K562 (cell line): ENCODE results near the gene CDC14A. TPM values are rescaled to one million over a fixed set of nuclear protein-coding genes. Genes with fewer than 3 reads are reported as not detected.

Experiments
- ATAC-seq: fragments of 200-7000 bp; cut with Tn5 transposase; 3 replicates; pipeline ENCODE4 v1.9.1; 2020; ENCODE audit warnings: moderate library complexity
- BruUV-seq: library from RNA; stranded (reverse); fragments of 400-500 nt; replicated peaks from 2 replicates; lab custom pipeline; 2021; lab: Mats Ljungman, UMichigan
- CTCF ChIA-PET: fragments of 300-600 bp; formaldehyde crosslinking; extraction: SDS; loops from one replicate; lab custom pipeline; 2021; ENCODE audit warnings: low intra/inter-chr PET ratio; lab: Yijun Ruan, JAX
- POLR2A ChIA-PET: fragments of 300-600, 350-650 bp; sonication (Branson Sonifier 250); formaldehyde crosslinking; extraction: SDS; loops from one replicate; lab custom pipeline; 2021; ENCODE audit warnings: antibody characterized with exemption, inconsistent platforms; lab: Yijun Ruan, JAX
- DNase-seq, 4 experiments: peaks; one replicate each; pipeline versions ENCODE4 v3.0.0 to v3.0.0-alpha.2; 2011 to 2018; ENCODE audit warnings: low spot score in 3 of 4, mixed read lengths in 3 of 4; ENCODE audit errors: extremely low read depth in 1 of 4
- FAIRE-seq: peaks from 2 replicates; lab custom pipeline; 2011; peaks lifted over from hg19 to GRCh38; lab: Jason Lieb, UNC
- H2AFZ ChIP-seq: 2 replicates; pipeline ENCODE4 v1.6.0; 2011; ENCODE audit warnings: low read depth, low read length, control low read depth, inconsistent platforms
- H3K27ac ChIP-seq: fragments of 200-600 bp; 3 replicates; pipeline ENCODE4 v1.8.0; 2011; ENCODE audit warnings: low read depth, mild to moderate bottlenecking, control low read depth, inconsistent platforms, low read length, moderate library complexity, mixed read lengths; ENCODE audit errors: extremely low read depth
- H3K27me3 ChIP-seq, 2 experiments: fragments of 300-600 bp in 1 of 2; 2 replicates in 1 of 2; 3 replicates in 1 of 2; pipeline versions ENCODE4 v1.6.0 to v1.8.0; 2011; ENCODE audit warnings: inconsistent platforms in 2 of 2, low read length in 2 of 2, mild to moderate bottlenecking in 1 of 2, mixed read lengths in 1 of 2, moderate library complexity in 1 of 2; ENCODE audit not compliant: control insufficient read depth in 2 of 2, insufficient read depth in 2 of 2
- H3K36me3 ChIP-seq: fragments of 300-600 bp; 3 replicates; pipeline ENCODE4 v1.8.0; 2011; ENCODE audit warnings: mild to moderate bottlenecking, low read length, inconsistent platforms; ENCODE audit not compliant: control insufficient read depth, insufficient read depth
- H3K4me1 ChIP-seq, 2 experiments: fragments of 200-600 bp in 1 of 2; replicated peaks in 1 of 2; 2 replicates in 1 of 2; 3 replicates in 1 of 2; pipeline versions ENCODE4 v1.5.1 to v1.8.0; 2011; ENCODE audit warnings: inconsistent platforms in 2 of 2, low read length in 2 of 2, mild to moderate bottlenecking in 1 of 2, mixed read lengths in 1 of 2, moderate library complexity in 1 of 2; ENCODE audit not compliant: control insufficient read depth in 2 of 2, insufficient read depth in 2 of 2
- H3K4me2 ChIP-seq: 2 replicates; pipeline ENCODE4 v1.6.1; 2011; ENCODE audit warnings: low read length, control low read depth, inconsistent platforms, mixed read lengths; ENCODE audit not compliant: insufficient read depth
- H3K4me3 ChIP-seq: fragments of 200-600 bp; sonication (generic), shearing (Covaris generic); 2 replicates; pipeline ENCODE4 v1.5.1; 2016; ENCODE audit warnings: control low read depth, inconsistent platforms
- H3K79me2 ChIP-seq: fragments of 200-600 bp; 3 replicates; pipeline ENCODE4 v1.8.0; 2011; ENCODE audit warnings: low read length, inconsistent platforms; ENCODE audit not compliant: control insufficient read depth, insufficient read depth
- H3K9ac ChIP-seq, 2 experiments: 2 replicates each; pipeline versions ENCODE4 v1.6.0 to v1.6.1; 2011; ENCODE audit warnings: low read depth in 2 of 2, low read length in 2 of 2, control low read depth in 1 of 2, inconsistent platforms in 1 of 2, mild to moderate bottlenecking in 1 of 2, mixed read lengths in 1 of 2; ENCODE audit not compliant: insufficient read depth in 1 of 2
- H3K9me1 ChIP-seq: one replicate; pipeline ENCODE4 v1.6.0; 2011; ENCODE audit warnings: inconsistent platforms, mild to moderate bottlenecking, low read length, moderate library complexity; ENCODE audit not compliant: control insufficient read depth, insufficient read depth
- H3K9me3 ChIP-seq: replicated peaks from 2 replicates; pipeline ENCODE4 v1.5.1; 2011; ENCODE audit warnings: low read depth, low read length, inconsistent platforms; ENCODE audit not compliant: control insufficient read depth, insufficient read depth
- H4K20me1 ChIP-seq: replicated peaks from 2 replicates; pipeline ENCODE4 v1.6.1; 2011; ENCODE audit warnings: low read length, inconsistent platforms, mixed read lengths; ENCODE audit not compliant: control insufficient read depth, insufficient read depth
- AFF1 ChIP-seq, 2 experiments: fragments of 450-650 bp; IDR thresholded peaks; 2 replicates each; pipeline ENCODE4 v1.6.1; 2018; ENCODE audit warnings: mild to moderate bottlenecking in 2 of 2, low read depth in 1 of 2; ENCODE audit not compliant: partially characterized antibody in 2 of 2
- CBX5 ChIP-seq: IDR thresholded peaks from 2 replicates; pipeline ENCODE4 v1.6.1; 2014; ENCODE audit warnings: low read depth, borderline replicate concordance
- CCAR2 ChIP-seq: fragments of 200-400 bp; formaldehyde crosslinking; IDR thresholded peaks from 2 replicates; pipeline ENCODE4 v1.6.1; 2017; ENCODE audit warnings: mild to moderate bottlenecking, low read depth, low read length
- CEBPG ChIP-seq, 3 experiments: fragments of 200-800 bp in 1 of 3; sonication (Bioruptor generic) in 1 of 3; sonication (generic) in 1 of 3; formaldehyde crosslinking in 1 of 3; IDR thresholded peaks in 2 of 3; conservative IDR thresholded peaks in 1 of 3; 2 replicates each; pipeline versions ENCODE4 v1.6.1 to v1.8.0; 2016 to 2022; ENCODE audit warnings: missing compliant biosample characterization in 2 of 3, missing genetic modification characterization in 2 of 3, mild to moderate bottlenecking in 1 of 3, missing genetic modification reagents in 1 of 3
- CHD2 ChIP-seq: IDR thresholded peaks from 2 replicates; pipeline ENCODE4 v1.6.1; 2011; ENCODE audit warnings: low read depth, low read length
- EHMT2 ChIP-seq: fragments of 450-650 bp; IDR thresholded peaks from 2 replicates; pipeline ENCODE4 v1.6.1; 2018; ENCODE audit warnings: antibody characterized with exemption
- GMEB1 ChIP-seq: fragments of 250-450 bp; sonication (Bioruptor Pico); IDR thresholded peaks from 2 replicates; pipeline ENCODE4 v1.4.0; 2020; ENCODE audit warnings: mild to moderate bottlenecking
- HNRNPL ChIP-seq: fragments of 200-400 bp; formaldehyde crosslinking; IDR thresholded peaks from 2 replicates; pipeline ENCODE4 v1.6.1; 2017; ENCODE audit warnings: low read depth, mild to moderate bottlenecking, low read length
- JUNB ChIP-seq: fragments of 450-650 bp; formaldehyde crosslinking; conservative IDR thresholded peaks from 2 replicates; pipeline ENCODE4 v1.4.0; 2020; ENCODE audit warnings: mild to moderate bottlenecking
- MEF2A ChIP-seq: IDR thresholded peaks from 2 replicates; pipeline ENCODE4 v1.6.1; 2011; ENCODE audit warnings: low read depth, mild to moderate bottlenecking, low read length, moderate library complexity; ENCODE audit not compliant: control insufficient read depth
- ZNF165 ChIP-seq: fragments of 250-450 bp; sonication (Bioruptor Pico); IDR thresholded peaks from 2 replicates; pipeline ENCODE4 v1.4.0; 2020; ENCODE audit warnings: borderline replicate concordance
- ZNF24 ChIP-seq: fragments of 450-650 bp; IDR thresholded peaks from 2 replicates; pipeline ENCODE4 v1.6.1; 2016
- ZNF584 ChIP-seq: fragments of 200-800 bp; sonication (Bioruptor generic); IDR thresholded peaks from 2 replicates; pipeline ENCODE4 v1.6.1; 2016; ENCODE audit warnings: low read depth, mild to moderate bottlenecking, missing genetic modification characterization, missing compliant biosample characterization
- ZNF586 ChIP-seq: fragments of 450-650 bp; formaldehyde crosslinking; conservative IDR thresholded peaks from 2 replicates; pipeline ENCODE4 v1.4.0; 2020; ENCODE audit warnings: mild to moderate bottlenecking, moderate library complexity
- in situ Hi-C: fragments of 300-500 bp; cut with MboI; formaldehyde crosslinking; loops from 4 replicates; pipeline ENCODE4 v1.15.0; 2018; ENCODE audit warnings: inconsistent platforms, mixed read lengths
- intact Hi-C: fragments of 100-400 bp; cut with micrococcal nuclease; formaldehyde crosslinking; loops from 2 replicates; pipeline ENCODE4 v1.14.2; 2022
- polyA plus RNA-seq, 8 experiments: library from polyadenylated mRNA; depleted of rRNA in 4 of 8; stranded (reverse) in 5 of 8; unstranded in 3 of 8; fragments of >200 nt; fragmentation: Nextera tagmentation in 2 of 8; fragmentation: Illumina TruSeq in 1 of 8; extraction: Ambion mirVana in 2 of 8; extraction: Trizol in 1 of 8; gene quantifications; 2 replicates each; pipeline versions ENCODE4 v1.2.1 to v1.2.3, GENCODE V29; 2011 to 2014; ENCODE audit warnings: inconsistent platforms in 1 of 8, missing spikeins in 1 of 8
- total RNA-seq, 7 experiments: library from RNA; depleted of rRNA in 6 of 7; stranded (reverse); fragments of >200 nt in 6 of 7; fragmentation: Illumina TruSeq in 2 of 7; extraction: Trizol in 2 of 7; gene quantifications; 2 replicates each; pipeline versions ENCODE4 v1.2.1 to v1.2.3, GENCODE V29; 2011 to 2021; ENCODE audit warnings: low replicate concordance in 1 of 7
- TF ChIP-seq, protein P1 (sequence below): fragments of 450-650 bp; formaldehyde crosslinking; conservative IDR thresholded peaks from 2 replicates; pipeline ENCODE4 v1.4.0; 2022; ENCODE audit warnings: mild to moderate bottlenecking, missing genetic modification characterization

CDC14A gene
- total and polyA plus RNA-seq, 9 of the 15 experiments (the other 6 are each of a cell fraction or from before 2014, with no cell fraction given) = 17.0 to 74.3 (median 33.4) TPM

DNA sequence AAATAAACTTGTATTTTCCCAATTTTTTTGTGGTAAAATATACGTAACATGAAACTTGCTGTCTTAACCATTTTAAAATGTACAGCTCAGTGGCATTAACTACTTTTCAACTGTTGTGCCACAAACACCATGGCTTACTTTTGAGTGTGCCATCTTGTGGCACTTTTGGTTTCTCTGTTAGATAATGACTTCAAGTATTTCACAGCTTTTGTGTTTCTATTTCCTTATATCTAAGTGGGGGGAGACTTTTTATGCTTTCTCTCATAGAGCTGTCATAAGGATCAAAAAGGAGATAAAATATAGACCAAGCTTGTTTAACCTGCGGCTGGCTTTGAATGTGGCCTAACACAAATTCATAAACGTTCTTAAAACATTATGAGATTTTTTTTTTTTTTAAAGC is 44.3 kb downstream of the CDC14A start (continued):
- TF ChIP-seq JUNB (CRISPR knock-in tag) (no peak), CHD2 (no peak), EHMT2 (no peak), CEBPG (CRISPR knock-in tag; IDR thresholded peaks at IDR 0.05) (no peak), CEBPG (tag; conservative IDR thresholded peaks at IDR 0.05 in 1 of 2, IDR thresholded peaks at IDR 0.05 in 1 of 2) (no peak), ZNF165 (CRISPR knock-in tag) (no peak), CBX5 (no peak), ZNF24 (no peak), CCAR2 (no peak), ZNF584 (CRISPR knock-in tag) (no peak), GMEB1 (CRISPR knock-in tag) (no peak)
- TF ChIP-seq, all 486 proteins: peak for 0

- no peak for DNase-seq
- H3K27ac ChIP-seq = no peak overlapping the region; the same call in 2 of the 3 replicates
- BruUV-seq = no TSS peak
- intact Hi-C loops (no loop called here), in situ Hi-C loops (no loop called here)
- H3K36me3 ChIP-seq = peaks cover 63% of the 10 kb centered on the region
- H3K79me2 ChIP-seq = peaks cover 89% of the 10 kb centered on the region
- 0 out of 2 replicates have a peak, but pooled peaks cover 5% of the 10 kb centered on the region for H4K20me1 ChIP-seq
- H2AFZ ChIP-seq = no peak overlapping the region
- H3K4me1 ChIP-seq = peaks cover 15 to 26% of the 10 kb centered on the region in 2 experiments
- no peaks in the 10 kb centered on the region for H3K9me3 ChIP-seq
- peak; percentile 18 for ATAC-seq
- H3K4me3 ChIP-seq = no peak overlapping the region
- H3K4me2 ChIP-seq = no peak overlapping the region
- no peak for FAIRE-seq
- no peak overlapping the region for H3K9ac ChIP-seq
- no peaks in the 10 kb centered on the region for H3K27me3 ChIP-seq
- ChIA-PET POLR2A (interaction anchor here (1.6 kb wide), 1 partner anchor 9 kb away, joined by 4 read pairs; no protein-coding TSS in a partner anchor), CTCF (interaction anchor here (1.1 kb wide), 1 partner anchor 623 kb away, joined by 3 read pairs; no protein-coding TSS in a partner anchor)
- no peaks in the 10 kb centered on the region for H3K9me1 ChIP-seq
- no peak for TF ChIP-seq MEF2A
- no peak for TF ChIP-seq AFF1 (IDR thresholded peaks at IDR 0.05; ENCODE audit: low read depth in 1 of 2, partially characterized antibody in 2 of 2)
- TF ChIP-seq ZNF586 = no peak
- TF ChIP-seq HNRNPL = no peak
- TF ChIP-seq, protein P1, sequence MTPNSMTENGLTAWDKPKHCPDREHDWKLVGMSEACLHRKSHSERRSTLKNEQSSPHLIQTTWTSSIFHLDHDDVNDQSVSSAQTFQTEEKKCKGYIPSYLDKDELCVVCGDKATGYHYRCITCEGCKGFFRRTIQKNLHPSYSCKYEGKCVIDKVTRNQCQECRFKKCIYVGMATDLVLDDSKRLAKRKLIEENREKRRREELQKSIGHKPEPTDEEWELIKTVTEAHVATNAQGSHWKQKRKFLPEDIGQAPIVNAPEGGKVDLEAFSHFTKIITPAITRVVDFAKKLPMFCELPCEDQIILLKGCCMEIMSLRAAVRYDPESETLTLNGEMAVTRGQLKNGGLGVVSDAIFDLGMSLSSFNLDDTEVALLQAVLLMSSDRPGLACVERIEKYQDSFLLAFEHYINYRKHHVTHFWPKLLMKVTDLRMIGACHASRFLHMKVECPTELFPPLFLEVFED (CRISPR knock-in tag) = no peak
- no peak for TF ChIP-seq CEBPG (CRISPR knock-in tag; IDR thresholded peaks at IDR 0.05)
- no peak for TF ChIP-seq CEBPG (tag; conservative IDR thresholded peaks at IDR 0.05 in 1 of 2, IDR thresholded peaks at IDR 0.05 in 1 of 2)
These were observed 45.4 kb downstream of the CDC14A start for GRCh38 chr1:100397681-100398080.
